ENCODE data around the gene CSKMT. TPM values are rescaled to one million over a fixed set of nuclear protein-coding genes. Genes with fewer than 3 reads are reported as not detected.
"Not testable (repeated sequence)": the region's sequence is repeated elsewhere in the genome, so short reads cannot be mapped to it uniquely, and the experiment has no call there.

The CSKMT gene
- total RNA-seq, 4 donors from 2014 or later: 9.1 to 13.5 (median 9.2) TPM; not detected in 1

- H3K27ac ChIP-seq: peak overlapping the region in 1 of 4 donors; percentile 1
- peaks cover 0 to 8% (median 0%) of the 10 kb centered on the region in 4 donors for H3K4me1 ChIP-seq
- H3K36me3 ChIP-seq: peaks cover 0 to 25% (median 0%) of the 10 kb centered on the region in 3 donors
- H3K4me3 ChIP-seq: peak overlapping the region in 3 of 4 donors; percentile 8 to 28 (median 27)
- TF ChIP-seq CTCF (IDR thresholded peaks at IDR 0.05) (no peak), POLR2A (IDR thresholded peaks at IDR 0.05) (no peak)
- no peaks in the 10 kb centered on the region for H3K27me3 ChIP-seq
- no peak for DNase-seq
- H3K9me3 ChIP-seq: no peaks in the 10 kb centered on the region
Measured at GRCh38 chr11:62687508-62688396, 22.6 kb downstream of the CSKMT start.

GRCh38 chr11:62688491-62688890, 23.4 kb downstream of the CSKMT start:
- no peak for DNase-seq
- TF ChIP-seq CTCF (IDR thresholded peaks at IDR 0.05) (no peak), POLR2A (IDR thresholded peaks at IDR 0.05) (no peak)

GRCh38 chr11:62689421-62690183, 24.5 kb downstream of the CSKMT start, which contains the start of gene LRRN4CL:
LRRN4CL (minus strand) TSS chr11:62689530; CDS start chr11:62688508, 1,022 bp downstream.
- Histone ChIP-seq H3K4me1 (peaks cover 0 to 8% (median 0%) of the 10 kb centered on the region in 4 donors), H3K27me3 (no peaks in the 10 kb centered on the region), H3K36me3 (peaks cover 0 to 34% (median 0%) of the 10 kb centered on the region in 3 donors), H3K4me3 (peak within 1 kb of the TSS in 2 of 4 donors; percentile 11 to 27), H3K27ac (peak within 1 kb of the TSS in 3 of 4 donors; percentile 23 to 74 (median 60)), H3K9me3 (no peaks in the 10 kb centered on the region)
- TF ChIP-seq POLR2A (IDR thresholded peaks at IDR 0.05) (no peak), CTCF (IDR thresholded peaks at IDR 0.05) (no peak)
- DNase-seq: peak in 1 of 3 donors; percentile 80

More at GRCh38 chr11:62688491-62688890, 23.4 kb downstream of the CSKMT start:
- Histone ChIP-seq H3K27ac (peak overlapping the region in 1 of 4 donors; percentile 74), H3K27me3 (no peaks in the 10 kb centered on the region), H3K4me3 (peak overlapping the region in 2 of 4 donors; percentile 8 to 27), H3K36me3 (peaks cover 0 to 32% (median 0%) of the 10 kb centered on the region in 3 donors), H3K9me3 (no peaks in the 10 kb centered on the region), H3K4me1 (peaks cover 0 to 8% (median 0%) of the 10 kb centered on the region in 4 donors)

- not testable (repeated sequence) for H3K4me1 ChIP-seq, DNase-seq, H3K4me3 ChIP-seq, H3K27me3 ChIP-seq, H3K27ac ChIP-seq, H3K9me3 ChIP-seq
- H3K36me3 ChIP-seq: peaks cover 0 to 34% (median 0%) of the 10 kb centered on the region in 3 donors
Measured at GRCh38 chr11:62693624-62694023, 28.5 kb downstream of the CSKMT start.

- peaks cover 0 to 34% (median 0%) of the 10 kb centered on the region in 3 donors for H3K36me3 ChIP-seq
- no peaks in the 10 kb centered on the region for H3K27me3 ChIP-seq
- H3K27ac ChIP-seq: no peak overlapping the region
- H3K9me3 ChIP-seq: no peaks in the 10 kb centered on the region
- DNase-seq: peak; percentile 76 to 94 (median 86)
- no peaks in the 10 kb centered on the region for H3K4me1 ChIP-seq
- no peak for TF ChIP-seq POLR2A (IDR thresholded peaks at IDR 0.05)
- peak; percentile 54 to 81 (median 74) for TF ChIP-seq CTCF (IDR thresholded peaks at IDR 0.05)
- H3K4me3 ChIP-seq: no peak overlapping the region
Measured at GRCh38 chr11:62694455-62695167, 29.5 kb downstream of the CSKMT start.

All from Peyer's patch (tissue), 4 donors.